Measurements from ENCODE around the gene PTPRD.

The PTPRD gene

GRCh38 chr9:8536845-8537244 lies 2076.0 kb downstream of the PTPRD start:
- DNase-seq = no peak

GRCh38 chr9:8534828-8535227 lies 2078.0 kb downstream of the PTPRD start:
- DNase-seq = no peak

GRCh38 chr9:8533681-8534080 lies 2079.1 kb downstream of the PTPRD start:
- no peak for DNase-seq

DNA sequence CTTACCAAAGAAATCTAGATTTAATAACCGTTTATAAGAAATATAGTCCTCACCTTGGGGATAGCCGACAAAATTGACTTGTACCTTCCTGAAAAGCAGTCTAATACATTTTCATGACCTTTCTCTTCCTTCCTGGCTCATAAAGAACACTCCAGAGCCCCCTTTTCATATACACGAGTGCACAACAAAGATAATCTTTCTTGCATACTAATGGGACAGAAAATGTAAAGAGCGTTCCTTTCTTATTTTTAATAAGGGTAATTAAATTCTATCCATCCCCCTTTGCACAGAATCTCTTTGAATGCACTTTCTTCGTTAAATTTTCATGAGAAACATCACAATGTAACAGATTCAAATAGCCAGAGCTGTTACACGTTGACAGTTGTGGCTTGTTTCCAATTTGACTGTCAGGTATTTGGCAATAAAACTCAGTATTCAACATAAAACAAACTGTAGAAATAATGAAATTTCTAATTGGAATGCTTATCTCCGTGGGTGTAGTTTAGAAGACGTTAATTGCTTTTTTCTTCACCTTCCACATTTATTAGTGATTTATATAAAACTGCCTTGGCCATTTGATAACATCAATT lies 2080.9 kb downstream of the PTPRD start:
- DNase-seq = no peak

DNA sequence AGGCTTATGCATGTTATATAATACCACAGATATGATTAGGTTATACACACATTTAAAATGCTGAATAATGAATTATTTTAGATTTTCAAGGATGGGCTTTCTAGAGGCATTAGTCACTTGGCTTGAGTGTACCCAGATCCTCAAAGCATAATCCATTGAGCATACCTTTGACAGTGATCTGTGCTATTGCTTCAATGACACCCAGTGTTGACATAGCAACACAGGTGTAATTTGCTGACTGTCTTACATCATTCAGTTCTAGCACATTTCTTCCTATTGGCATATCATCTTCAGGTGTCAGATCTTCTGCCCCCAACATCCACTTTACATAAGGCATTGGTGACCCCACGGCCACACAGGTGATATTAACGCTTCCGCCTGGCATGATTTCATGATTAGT lies 2091.7 kb downstream of the PTPRD start:
- no peak for DNase-seq

DNA sequence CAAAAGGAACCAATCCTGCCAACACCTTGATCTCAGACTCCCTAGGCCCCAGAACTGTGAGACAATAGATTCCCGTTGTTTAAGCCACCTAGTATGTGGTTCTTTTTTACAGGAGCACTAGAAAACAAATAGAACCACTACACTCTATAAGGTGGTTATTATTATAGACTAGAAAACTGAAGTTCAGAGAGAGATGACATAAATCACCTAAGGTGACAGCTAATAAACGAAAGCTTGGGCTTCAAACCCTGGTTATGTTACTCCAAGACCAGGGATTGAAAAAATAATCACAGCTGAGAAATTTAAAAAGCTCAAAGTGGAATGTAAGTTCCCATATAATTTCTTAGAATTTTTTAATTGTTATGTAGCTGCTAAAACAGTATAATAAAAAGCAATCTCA lies 2097.1 kb downstream of the PTPRD start:
- DNase-seq = no peak

GRCh38 chr9:8514760-8515159 lies 2098.0 kb downstream of the PTPRD start:
- DNase-seq = no peak

DNA sequence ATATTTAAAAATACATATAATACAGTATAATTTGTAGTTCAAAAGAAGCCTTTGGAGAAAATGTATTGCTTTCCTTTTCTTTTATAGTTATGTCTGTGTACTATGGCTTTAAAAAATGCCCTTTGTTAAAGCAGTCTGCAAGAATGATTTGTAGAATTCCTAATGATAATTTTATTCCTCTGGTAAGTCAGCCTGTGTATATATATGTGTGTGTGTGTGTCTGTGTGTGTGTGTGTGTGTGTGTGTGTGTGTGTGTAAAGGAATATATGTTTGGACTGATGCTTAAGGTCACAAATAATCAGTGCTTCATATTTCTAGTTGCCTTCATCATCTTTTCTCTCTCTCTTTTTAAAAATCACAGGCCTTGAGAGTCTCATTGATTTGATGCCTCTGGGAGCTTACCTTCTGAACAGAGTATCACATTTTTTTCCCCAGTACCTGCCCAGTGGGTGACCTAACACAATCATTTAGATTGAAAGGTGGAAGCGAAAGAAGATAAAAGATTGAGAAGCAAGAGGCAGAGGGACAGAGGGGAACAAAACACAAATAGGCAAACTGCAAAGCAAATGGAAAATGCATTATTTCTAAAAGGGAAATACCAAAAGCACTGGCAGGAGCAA lies 2104.0 kb downstream of the PTPRD start:
- DNase-seq = no peak

- DNase-seq = no peak
Measured at GRCh38 chr9:8494571-8494970, 2118.2 kb downstream of the PTPRD start.

DNA sequence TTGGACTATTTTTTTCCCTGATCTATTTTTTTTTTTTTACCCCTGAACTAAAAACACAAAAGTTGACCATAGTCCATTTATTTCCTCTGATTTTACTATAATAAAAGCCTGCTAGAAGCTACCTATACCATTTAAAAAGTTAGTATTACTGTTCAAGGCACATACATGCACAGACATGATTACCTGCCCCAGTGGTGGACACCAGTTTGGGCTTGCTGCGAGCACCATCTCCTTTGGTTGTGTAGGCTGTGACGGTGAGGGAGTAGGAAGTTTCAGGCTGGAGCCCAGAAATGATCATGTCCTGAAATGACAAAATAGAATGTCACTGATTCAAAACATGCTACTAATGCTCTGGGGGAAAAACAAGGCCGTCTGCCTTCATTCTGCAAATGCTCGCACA lies 2120.1 kb downstream of the PTPRD start:
- no peak for DNase-seq

DNA sequence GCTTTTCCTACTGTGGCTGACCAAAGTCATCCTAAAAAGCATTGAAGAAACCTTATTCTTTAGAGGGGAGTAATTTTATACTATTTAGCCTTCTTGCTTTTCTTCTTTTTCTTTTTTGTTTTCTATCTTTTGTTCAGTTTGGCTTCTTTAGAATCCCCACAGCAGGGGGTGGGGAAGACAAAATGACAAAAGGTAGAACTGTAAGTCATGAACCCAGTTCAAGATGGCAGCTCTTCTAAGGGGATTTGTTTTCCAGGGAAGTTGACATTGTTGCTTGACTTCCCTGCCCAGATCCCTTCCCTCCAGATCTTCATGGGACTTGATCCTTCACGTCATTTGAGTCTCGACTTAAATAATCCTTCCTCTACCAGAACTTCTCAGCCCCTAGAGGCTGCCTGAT lies 2120.8 kb downstream of the PTPRD start:
- no peak for DNase-seq

DNA sequence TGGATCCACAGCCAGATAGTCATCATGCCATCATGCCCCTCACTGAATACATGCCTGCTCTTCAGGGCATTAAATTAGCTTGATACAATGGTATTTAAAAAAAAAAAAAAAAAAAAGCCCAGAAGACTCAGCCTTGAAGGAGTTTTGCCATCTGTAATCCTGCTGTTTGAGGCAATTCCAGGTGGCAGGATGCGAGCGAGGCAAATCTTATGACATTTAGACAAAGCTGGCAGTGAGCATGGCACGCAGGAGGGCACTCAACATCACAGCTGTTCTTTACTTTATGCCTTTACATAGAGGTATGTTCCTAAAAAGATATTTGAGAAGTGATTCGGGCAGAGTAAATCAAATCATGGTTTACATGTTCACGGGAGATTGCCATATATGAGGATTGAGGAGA lies 2121.2 kb downstream of the PTPRD start:
- no peak for DNase-seq

GRCh38 chr9:8489835-8490234 lies 2123.0 kb downstream of the PTPRD start:
- no peak for DNase-seq

- DNase-seq = no peak
Measured at GRCh38 chr9:8486095-8486494, 2126.7 kb downstream of the PTPRD start.

DNA sequence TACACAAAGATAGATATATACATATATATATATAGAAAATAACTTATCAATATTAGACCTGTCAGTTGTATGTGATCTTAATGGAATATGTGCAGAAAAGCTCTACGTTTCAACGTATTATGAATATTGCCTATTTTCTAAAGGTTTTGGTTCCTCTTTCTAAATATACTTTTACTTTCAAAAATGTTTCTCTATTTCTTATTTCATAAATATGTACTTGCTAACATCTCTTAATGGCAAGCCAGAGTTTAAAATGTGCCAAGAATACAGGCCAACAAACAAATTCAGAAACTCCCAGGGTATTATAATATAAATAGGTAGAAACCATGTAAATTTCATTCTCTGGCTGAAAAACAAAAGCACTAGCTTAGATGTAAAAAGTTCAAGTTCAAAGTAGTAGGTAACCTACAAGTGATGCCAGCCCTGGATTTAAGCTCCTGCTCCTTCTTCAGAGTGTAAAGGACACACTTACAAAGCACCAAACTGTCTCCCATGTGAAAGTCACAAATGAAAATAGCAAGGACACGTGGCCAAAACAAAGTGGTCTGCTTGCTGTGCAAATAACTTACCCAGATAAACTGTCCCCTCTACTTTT lies 2128.1 kb downstream of the PTPRD start:
- no peak for DNase-seq

GRCh38 chr9:8477450-8477849 lies 2135.4 kb downstream of the PTPRD start:
- no peak for DNase-seq

DNA sequence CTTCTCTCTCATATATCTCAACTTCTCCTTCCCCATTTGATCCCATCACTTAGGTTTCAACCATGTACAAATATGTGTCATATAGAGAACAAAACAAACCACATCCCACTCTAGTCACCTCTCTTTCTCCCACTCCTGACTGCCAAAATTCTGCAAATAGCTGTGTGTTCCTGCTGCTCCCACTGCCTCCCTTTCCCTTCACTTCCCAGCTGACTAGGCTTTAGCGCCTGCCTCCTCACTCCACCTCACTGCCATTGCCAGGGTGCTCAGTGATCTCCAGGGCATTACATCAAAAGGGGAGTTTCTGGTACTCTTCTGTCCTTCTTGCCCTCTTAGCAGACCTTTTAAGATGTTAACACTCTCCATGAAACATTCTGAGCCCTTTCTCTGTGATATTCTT lies 2137.9 kb downstream of the PTPRD start:
- DNase-seq = no peak

DNA sequence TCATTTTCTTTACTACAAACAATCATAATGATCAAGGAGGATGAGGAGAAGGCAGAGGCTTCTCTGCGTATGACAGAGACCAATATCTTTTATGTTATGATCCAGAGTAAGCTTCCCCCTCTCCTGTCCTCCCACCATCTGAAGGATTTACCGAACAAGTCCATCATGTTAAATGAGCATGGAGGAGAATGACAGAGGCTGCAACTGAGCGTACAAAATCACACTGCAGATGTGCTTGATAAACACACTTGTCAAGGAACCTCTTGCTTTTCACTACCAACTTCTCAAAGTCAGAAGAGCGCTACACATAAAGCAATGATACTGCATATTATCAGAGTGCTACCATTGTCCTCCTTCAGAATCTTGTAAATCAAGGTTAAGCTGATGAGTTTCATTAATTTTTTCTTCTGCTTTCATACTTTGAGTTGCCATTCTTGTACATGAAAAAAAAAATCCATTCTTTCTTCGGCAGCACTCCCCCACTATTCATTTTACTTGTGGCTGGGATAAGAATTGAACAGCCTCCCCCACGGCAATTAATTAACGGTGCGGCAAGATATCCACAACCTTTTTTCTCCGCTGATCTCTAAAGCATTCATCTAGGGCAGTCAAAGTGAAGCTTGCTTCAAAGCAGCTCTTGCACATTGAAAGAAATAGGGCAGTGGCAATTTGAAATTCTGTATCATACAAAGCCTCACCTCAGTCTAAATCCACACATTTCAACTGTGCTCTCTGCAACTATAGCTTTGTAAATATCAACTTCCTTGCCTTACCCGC lies 2139.4 kb downstream of the PTPRD start:
- DNase-seq = no peak

DNA sequence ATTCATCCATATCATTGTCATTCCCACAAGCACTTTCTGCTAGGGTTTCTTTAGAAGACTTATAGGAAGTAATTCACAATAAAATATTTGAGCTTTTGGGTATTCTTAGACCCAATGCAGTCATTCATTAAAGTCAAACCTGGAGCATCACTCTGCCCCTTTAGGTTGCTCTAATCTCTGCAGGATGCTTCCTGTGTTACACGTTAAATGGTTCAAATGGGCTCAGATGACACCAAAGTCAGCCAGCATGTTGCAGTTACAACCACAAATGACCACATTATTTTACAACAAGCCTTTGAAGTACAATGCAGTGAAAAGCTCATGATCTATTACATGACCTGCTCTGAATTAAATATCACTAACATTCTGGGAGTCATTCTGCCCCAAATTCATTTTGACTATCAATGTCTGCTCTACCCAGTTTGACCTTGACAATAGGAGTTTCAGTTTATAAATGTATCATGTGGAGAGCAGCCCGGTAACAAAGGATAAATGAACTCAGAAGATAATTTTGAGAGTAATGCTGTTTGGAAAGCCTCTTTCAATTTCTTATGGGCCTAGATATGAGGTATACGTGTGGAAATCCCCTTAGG lies 2144.7 kb downstream of the PTPRD start:
- DNase-seq = no peak

DNA sequence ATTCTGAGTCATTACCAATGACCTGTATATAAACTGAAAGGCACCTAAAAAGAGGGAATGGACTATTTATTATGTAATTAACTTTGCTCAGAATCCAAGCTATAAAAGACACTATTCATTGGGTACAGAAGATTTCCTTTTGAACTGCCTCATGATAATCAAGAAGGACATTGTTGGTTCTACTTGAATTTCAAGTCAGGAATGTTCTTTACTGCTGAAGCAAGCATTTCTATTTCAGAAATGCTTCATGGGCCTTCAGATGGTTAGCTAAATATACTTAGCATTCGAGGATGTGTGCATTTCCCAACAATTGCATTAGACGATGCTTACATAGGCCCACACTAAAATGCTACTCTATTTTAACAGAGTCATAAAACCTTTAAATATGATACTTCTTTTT lies 2155.0 kb downstream of the PTPRD start:
- no peak for DNase-seq

- no peak for DNase-seq
Measured at GRCh38 chr9:8457055-8457454, 2155.7 kb downstream of the PTPRD start.

DNA sequence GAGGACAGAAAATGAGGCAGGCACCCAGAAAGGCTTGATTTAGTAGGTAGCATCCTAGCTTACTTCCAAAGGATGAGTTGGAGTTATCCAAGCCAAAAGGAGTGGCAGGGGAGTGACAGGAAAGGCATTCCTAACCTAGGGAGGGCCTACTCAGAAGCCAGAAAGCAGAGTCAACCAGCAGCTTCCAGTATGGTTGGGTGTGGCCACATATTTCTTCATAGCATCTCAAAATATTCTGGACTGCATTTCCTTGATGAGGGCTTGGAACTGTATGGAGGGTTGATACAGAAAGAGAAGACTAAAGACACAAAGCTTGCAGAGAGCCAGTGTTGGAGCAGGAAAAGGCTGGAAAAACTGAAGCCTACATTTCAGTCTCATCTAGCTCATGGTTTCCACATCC lies 2156.5 kb downstream of the PTPRD start:
- DNase-seq = no peak

DNA sequence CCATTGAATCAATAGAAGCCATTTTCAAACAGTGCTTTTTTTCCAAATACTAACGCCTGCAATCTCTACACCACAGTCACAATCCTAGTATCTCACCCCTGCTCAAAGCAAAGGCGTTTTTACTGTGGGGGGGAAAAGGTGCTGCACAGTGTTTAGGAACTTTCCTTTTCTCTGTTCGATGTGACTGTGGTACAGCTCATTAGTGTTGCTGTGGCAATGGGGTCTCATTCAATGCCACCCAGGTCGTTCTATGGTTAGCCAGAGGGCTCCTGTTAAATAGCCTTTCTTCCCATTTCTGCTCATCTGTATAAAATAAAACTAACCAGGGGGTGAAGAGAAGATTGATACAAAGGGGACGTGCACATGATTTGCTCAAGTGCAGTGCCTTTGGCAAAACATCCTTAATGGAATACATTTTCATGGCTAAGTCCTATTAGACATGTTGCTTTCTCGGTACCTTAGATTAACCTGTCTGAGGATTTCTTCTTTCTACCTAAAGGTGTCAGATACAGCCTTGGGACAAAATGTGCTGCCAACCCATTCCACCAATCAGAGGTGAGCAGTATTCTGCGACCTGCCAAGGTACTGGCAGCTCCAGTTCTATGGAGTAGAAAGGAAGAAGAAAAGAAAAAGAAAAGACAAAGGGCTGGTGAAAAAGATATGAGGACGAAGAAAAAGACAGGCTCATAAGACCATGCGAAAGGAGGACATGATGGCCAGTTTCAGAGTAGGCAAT lies 2161.8 kb downstream of the PTPRD start:
- no peak for DNase-seq

Data from SW 1271 (cell line).